Measurements from ENCODE around the gene TPO.
"Not testable (repeated sequence)": the region's sequence is repeated elsewhere in the genome, so short reads cannot be mapped to it uniquely, and the experiment has no call there.

TPO gene

DNA sequence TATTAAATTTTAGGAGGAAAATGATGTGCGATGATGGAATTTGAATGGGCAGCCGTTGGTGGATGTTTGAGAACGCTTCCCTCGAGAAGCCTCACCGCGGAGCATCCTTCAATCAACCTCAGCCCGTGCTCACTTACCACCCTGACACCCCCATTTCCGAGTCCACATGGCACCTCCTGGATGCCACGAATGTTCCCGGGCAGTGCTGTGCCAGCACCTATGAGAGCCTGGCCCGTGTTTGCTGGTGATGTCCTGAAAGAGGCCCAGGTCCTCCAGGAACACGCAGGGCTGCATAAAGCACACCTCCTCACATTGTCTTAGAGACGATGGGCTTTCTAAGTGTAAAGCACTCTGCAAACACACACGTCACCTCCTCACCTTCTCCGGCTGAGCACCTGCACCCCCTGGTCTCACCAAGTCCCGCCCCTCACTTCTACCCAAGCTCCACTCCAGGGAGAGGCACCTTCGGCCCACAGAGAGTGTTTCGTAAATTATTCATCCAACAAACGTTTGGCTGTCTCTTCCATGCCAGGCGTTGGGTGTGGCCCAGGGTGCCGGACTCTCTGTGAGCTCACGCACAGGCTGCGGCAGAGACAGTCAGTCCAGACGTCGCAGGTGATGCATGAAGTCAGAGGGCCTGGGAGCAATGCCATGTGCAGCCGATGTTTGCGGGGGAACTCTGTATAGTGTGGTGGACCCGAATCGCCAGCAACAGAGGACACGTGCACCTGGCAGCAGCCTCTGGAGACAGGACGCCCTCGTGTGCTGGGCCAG lies 150.0 kb downstream of the TPO start:
- FAIRE-seq, result no peak

DNA sequence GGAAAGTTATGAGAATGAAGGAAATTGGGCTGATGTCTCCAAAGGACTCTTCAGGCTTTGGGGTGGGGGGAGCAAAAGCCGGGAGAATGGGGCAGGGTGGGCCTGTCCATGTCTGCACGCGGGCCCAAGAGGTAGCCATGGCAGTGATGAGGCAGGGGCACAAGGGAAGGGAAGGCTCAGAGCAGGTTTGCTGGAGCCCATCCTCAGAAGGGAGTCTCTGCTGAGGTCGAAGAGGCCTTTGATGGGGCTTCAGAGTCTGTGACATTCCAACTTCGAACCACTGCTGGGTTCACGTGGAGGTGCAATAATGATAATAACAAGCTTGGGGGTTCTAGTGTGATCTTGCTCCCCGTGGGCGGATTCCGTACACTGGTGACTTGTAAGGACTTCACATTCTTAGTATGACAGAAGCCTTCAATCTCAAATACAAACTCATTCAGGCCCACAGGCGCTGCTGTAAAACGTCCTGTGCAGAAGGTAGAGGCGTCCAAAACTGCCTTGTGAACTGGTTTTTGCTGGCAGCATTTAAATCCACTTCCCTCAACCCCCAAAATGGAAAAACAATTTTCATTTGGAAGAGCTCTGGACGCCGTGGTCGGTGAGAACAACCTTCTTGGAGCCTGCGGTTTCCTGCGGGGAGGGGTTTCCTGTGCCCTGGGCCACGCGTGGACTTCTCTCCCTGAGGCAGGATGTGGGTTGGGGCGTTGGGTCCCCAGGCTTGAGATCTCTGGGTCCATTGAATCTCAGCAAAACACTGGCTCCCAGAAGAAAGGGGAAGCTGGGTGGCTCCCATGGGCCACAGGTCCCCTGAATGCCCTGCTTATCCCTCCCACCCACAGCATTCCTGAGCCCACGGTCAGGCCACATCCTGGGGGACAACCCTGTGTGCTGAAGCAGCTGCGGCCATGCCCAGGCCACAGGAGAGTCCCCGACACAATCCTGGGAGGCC lies 151.0 kb downstream of the TPO start:
- no peak for FAIRE-seq

DNA sequence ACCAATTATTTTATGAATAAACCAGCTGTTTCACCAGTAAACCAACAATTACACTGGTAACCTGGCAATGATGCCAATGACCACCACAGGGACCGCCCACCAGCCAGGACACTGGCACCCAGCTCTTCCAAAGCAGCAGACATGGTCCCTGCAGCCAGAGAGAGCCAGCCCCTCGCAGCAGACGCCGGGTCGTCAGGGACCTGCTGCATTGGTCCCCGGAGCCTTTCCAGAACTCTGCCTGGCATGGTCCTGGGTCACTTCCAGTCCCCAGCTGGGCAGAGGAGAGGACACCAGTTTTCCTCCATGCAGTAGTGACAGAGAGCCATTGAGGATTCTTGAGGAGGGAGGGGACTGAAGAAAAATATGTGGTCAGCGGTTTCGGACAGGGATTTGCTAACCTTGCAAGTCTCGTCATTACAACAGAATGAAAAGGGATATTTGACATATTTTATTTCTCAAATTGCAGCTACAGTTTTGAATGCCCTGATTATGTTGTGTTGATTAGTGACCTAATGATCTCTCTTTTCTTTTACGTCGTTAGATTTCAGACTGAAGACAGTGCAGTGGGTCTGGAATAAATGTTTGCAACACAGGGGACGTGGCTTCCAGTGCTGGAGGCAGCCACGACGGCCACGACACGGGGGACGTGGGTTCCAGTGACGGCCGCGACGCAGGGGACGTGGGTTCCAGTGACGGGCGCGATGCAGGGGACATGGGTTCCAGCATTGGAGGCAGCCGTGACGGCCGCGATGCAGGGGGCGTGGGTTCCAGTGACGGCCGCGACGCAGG lies 154.5 kb downstream of the TPO start:
- no peak for FAIRE-seq

DNA sequence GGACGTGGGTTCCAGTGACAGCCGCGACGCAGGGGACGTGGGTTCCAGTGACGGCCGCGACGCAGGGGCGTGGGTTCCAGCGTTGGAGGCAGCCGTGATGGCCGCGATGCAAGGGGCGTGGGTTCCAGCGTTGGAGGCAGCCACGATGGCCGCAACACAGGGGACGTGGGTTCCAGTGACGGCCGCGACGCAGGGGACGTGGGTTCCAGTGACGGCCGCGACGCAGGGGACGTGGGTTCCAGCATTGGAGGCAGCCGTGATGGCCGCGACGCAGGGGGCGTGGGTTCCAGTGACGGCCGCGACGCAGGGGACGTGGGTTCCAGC lies 155.0 kb downstream of the TPO start:
- not testable (repeated sequence) for FAIRE-seq

DNA sequence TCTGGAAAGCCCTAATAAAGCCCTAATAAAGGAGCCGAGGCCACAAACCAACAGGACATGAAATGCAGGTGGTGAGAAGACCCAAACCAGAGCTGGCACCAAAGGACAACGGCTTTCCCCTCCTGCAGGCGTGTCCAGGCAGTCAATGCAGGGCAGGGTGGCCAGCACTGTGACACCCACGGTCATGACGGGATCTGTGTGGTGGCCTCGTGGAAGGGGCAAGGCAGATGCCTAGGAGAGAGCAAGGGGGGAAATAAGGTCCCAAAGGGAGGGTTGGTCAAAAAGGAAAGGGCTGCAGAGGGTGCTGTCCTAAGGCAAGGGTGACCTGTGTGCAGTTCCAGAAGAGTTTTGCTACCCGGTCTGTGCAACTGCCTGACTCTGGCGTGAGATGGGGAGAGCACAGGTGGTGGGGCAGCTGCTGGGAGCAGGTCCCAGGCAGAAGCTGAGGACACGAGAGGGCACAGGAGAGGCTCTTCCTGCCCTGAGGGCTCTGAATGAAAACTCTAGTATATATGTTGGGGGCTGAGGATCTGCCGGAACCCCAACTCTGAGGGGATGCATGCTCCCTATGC lies 156.7 kb downstream of the TPO start:
- no peak for FAIRE-seq

DNA sequence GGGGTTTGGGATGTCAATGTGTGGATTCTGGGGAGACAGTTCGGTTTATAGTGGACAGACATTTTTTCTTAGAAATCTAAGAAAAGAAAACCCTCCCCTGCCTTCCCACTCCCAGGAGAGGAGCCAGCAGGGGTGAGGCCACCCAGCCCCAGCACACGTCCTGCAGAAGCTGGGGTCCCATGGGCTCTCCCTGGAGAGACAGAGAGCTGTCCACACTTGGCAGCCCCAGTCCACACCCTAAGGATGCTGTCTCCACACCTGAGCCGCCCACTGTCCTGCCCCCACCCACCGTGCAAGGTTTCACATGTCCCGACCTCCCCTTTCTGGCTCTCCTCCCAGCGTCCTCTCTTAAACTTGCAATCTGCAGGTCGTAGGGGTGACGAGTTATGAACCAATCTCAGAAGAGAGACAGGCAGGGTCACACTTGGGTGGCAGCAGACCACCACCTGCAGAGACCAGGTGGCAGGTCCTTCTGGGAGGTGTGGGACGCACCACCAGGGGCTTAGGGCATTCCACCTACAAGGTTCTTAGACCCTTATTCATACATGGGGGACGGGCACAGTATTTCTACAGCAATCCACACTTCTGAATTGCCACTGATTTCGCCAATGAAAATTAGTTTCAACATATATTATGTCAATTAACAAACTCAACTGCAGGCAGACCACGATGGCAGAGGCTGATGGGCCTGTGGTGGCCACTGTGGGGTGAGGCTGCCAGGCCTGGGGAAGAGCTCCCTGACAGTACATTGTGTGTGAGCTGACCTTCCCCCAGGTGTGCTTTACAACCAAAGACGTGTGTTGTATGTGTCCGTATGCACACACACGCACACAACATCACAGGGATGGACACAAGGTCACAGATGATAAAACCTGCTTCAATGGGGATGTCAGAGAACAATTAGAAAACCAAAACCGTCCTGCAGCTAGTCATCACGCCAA lies 158.5 kb downstream of the TPO start:
- FAIRE-seq, result no peak

DNA sequence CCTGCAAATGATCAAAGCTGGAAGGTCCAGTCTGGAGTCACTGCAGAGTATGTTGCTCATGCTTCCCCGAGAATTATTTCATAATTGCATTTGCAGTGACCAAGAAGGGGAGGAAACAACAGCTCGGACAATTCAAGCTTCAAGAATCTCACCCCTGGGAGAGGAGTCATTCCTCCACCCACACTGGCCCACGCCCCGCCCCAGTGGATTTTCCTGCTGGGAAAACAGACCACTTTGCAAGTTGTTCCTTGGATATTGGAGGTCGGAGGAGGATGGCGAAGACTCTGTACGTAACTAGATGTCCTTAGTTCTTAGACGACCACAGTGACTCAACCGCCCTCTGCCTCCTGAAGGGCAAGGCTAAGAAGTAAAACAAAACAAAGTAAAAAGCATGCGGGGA lies 159.4 kb downstream of the TPO start:
- no peak for FAIRE-seq

DNA sequence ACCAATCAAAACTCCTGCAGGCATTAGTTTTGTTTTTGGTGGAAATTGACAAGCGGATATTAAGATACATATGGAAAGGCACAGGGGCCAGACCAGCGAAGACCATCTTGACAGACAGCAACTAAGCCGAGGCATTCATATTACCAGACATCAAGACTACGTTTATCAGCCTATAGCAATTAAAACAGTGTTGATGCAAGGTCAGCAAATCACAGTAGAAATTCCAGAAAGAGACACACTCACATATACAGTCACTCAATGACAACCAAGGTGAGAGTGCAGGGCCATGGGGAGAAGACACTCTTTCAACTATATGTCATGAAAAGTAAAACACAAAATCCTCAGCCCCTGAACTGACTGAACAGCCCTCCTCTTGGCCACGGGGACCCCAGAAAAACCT lies 164.6 kb downstream of the TPO start:
- no peak for FAIRE-seq

DNA sequence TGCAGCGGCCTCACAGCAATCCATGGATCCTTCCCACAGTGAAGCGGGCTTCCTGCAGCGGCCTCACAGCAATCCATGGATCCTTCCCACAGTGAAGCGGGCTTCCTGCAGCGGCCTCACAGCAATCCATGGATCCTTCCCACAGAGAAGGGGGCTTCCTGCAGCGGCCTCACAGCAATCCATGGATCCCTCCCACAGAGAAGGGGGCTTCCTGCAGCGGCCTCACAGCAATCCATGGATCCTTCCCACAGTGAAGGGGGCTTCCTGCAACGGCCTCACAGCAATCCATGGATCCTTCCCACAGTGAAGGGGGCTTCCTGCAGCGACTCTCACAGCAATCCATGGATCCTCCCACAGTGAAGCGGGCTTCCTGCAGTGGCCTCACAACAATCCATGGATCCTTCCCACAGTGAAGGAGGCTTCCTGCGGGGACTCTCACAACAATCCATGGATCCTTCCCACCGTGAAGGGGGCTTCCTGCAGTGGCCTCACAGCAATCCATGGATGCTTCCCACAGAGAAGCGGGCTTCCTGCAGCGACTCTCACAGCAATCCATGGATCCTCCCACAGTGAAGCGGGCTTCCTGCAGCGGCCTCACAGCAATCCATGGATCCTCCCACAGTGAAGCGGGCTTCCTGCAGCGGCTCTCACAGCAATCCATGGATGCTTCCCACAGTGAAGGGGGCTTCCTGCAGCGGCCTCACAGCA lies 168.1 kb downstream of the TPO start:
- not testable (repeated sequence) for FAIRE-seq

DNA sequence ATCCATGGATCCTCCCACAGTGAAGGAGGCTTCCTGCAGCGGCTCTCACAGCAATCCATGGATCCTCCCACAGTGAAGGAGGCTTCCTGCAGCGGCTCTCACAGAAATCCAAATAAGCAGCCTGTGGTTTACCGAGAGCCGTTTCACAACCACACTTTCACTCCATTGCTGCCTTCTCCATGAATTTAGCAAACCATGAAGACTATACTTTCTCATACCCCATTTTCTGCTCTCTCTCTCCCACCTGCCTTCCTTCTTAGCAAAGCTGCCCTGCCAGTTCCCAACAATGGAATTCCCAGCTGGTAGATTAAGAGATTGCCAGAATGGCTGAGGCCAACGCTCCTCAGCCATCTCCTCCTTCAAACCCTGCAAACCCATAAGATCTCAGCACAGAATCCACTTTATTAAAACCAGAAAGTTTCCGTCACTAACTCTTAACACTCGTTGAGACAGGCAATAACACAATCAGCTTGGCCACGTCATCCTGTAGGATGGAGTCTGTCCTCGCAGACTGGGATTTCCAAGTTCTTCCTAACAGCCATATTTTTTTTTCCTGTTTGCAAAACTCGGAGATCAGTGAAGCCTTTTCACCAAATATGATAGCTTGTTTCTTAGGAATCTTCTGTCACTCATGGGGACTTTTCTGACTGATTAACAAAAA lies 168.8 kb downstream of the TPO start:
- FAIRE-seq, result no peak

DNA sequence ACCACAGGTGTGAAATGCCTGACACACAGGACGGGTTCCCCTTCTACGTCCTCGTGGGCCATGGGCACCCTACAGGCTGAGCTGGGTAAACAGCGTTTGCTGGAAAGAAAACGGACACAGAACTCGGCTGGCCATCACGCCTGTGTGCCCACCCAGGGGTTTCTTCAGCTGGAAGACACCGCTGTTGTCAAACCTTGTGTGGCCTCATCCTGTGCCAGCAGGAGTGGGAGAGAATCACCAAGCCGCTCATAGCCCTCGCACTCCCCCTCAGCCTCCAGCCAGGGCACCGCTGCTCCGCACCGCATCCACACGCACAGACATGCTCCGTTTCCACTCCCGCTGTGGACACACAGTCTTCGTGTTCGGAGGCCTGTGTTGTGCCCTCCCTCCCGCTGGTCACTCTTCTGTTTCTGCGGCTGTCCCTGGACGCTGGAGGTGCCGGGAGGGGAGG lies 169.7 kb downstream of the TPO start:
- no peak for FAIRE-seq

DNA sequence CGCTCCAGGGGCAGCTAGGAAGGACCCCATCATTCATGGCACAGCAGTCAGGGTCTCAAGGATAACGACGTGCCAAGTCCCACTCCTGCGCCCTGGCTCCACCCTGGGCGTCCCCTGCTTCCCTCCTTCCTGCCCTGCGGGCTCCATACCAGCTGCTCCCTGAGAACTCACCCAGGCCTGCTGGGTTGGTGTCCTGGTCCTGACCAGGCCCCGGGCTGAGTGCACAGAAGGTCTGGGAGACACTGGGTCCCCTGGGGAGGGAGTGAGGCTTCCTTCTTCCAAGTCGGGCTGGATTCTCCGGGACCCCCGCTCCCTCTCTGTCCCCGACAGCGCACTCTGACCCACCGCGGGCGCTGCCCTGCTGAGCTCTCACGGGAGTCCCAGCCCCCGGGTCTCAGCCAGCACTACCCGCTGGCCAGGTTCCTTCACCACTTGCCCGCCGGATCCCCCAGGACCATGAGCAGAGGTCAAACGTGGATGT lies 170.8 kb downstream of the TPO start:
- no peak for FAIRE-seq

DNA sequence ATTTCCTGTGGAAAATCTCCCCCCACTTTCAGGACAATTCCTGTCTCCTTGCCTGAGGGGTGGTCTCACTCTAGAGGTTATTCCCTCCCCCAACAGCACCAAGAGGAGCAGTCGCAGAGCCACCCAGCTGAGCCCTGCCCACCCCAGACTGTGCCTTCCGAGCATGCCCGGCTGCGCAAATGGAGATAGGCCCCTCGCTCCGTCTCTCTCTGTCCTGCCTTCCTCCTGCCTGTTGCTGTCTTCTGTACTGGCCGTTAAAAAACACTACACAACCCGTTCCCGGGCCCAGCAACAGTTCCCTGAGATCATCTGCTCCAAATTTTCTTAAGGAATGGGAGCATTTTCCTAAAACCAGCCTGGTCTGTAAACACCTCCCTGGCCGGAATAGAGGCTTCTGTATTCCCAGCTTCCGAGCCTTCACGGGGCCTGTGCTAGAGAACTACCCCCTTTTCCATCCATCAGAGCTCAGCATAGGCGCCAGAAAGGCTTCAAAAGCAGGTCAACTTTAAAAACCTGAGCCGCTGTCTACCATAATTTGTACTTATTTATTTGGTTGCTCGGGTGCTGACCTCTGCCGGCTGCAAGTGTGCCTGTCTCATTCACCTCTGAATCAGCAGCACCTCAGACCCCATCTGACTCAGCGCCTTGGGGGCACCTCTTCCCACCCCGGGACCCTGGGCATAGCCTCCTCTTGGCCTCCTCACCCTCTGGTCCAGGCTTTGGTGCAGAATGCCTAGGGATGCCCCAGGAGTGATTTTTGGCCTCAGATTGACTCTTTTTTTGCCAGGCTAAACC lies 171.6 kb downstream of the TPO start:
- no peak for FAIRE-seq

DNA sequence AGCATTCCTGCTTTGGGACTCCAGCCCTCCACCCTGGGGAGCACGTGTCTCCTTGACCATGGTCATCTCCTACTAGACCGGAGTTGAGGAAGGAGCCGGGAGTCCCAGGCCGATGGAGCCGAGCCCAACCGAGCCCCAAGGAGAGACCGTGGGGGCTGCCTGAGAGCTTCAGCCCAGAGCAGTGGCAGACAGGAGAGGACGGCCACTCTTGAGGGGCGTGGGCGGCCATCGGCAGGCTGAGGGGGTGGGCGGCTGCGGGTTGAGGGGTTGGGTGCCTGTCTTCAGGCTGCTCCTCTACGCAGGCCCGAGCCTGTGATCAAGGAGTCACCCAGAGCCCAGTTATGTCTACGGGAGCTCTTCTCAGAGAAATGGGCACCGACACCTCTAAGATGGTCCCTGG lies 172.4 kb downstream of the TPO start:
- no peak for FAIRE-seq

DNA sequence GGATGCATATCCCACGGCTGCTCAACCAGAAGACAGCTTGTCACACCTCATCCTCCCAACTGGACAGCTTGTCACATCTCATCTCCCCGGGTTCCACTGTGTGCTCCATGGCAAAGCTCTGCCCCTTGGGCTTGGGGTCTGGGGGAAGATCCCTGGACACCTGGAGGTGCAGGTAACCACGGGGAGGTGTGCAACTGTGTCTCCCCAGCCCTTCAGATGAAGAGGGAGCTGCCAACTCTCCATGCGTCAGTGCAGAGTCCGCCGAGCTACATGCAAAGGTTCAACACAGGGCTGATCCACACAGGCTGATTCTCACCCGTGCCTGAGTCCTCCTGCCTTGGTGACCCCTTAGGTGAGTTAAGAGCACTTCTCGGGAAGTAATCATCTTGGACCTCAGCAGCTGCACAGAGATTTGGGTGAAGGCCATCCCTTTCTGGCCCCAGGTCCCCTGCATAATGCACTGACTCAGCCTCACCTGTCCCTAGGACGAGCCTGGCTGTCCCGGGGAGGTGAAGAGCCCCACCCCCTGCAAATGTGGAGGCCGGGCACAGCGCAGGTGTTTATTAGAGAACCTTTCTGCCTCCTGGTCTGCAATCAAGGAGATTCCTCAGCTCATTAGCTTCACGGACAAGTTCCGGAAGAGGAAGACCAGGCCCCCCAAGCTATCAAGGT lies 173.1 kb downstream of the TPO start:
- FAIRE-seq, result no peak

DNA sequence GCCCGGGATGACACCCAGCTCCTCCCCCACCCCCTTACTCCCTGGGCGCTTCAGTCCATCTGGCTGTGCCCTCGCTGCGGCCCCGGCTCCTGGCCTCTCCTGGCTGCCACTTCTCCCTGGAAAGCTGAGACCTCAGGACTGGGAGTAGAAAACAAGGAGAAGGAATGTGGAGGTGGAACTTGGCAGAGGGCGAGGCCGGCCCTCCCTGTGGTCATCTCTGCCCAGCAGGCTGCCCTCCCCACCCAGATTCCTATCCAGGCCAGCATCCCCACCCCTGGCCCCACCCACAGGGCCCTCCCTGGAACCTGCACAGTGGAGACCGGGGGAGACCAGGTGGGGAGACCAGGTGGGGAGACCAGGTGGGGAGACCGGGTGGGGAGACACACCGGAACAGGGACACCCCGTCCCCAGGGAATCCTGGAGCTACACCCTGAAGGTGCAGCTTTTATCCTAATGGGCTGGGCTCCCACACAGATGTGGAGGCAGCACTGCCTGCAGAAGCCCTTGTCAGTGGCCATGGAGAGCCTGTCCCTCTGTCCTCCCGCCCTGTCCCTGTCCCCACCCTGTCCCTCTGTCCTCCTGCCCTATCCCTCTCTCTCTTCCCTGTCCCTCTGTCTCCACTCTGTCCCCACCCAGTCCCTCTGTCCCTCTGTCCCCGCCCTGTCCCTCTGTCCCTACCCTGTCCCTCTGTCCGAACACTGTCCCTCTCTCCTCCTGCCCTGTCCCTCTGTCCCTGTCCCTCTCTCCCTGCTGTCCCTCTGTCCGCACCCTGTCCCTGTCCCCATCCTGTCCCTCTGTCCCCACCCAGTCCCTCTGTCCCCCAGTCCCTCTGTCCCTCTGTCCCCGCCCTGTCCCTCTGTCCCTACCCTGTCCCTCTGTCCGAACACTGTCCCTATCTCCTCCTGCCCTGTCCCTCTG lies 173.9 kb downstream of the TPO start:
- FAIRE-seq, result no peak

DNA sequence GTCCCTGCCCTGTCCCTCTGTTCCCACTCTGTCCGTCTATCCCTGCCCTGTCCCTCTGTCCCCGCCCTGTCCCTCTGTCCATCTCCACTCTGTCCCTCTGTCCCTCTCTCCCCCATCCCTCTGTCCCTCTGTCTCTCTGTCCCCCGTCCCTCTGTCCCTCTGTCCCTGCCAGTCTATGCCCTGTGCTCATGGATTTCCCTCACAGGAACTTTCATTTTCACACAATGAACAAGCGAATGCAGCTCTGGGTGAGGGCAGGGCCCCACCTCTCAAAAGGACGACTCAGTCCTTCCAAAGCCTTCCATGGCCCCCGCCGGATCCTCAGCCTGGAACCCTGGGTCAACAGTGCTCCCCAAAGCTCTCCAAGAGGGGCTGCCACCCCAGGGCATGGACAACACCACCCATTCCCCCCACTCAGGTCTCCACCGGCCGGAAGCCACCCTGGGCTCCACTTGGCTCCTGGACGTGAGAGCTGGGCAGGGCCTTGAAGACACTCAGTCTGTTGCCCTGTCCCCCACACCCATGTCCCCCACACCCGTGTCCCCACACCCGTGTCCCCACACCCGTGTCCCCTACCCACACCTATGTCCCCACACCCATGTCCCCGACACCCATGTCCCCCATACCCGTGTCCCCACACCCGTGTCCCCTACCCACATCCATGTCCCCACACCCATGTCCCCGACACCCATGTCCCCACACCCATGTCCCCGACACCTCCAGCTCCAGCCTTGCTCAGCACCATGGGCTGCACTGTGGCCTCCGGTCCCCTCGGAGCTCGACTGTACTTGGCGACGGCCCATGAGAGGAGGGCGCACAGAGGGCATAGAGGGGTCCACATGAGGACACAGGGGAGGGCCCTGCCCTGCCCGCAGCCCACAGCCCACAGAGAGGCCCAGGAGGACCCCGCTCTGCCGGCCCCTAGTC lies 175.1 kb downstream of the TPO start:
- FAIRE-seq, result no peak

All from G401.6 (cell line).